Loucy (cell line): ENCODE data around the gene GLG1.

Experiments
- H2AFZ ChIP-seq: fragments of 200-600 bp; sonication (generic); 2 replicates; pipeline ENCODE4 v1.6.0; 2016; ENCODE audit warnings: antibody characterized with exemption, mild to moderate bottlenecking, low read length, moderate library complexity
- H3F3A ChIP-seq: fragments of 200-600 bp; 2 replicates; pipeline ENCODE4 v1.6.0; 2016; ENCODE audit warnings: antibody characterized with exemption, low read depth, mild to moderate bottlenecking
- H3K27me3 ChIP-seq: fragments of 200-600 bp; sonication (generic); 2 replicates; pipeline ENCODE4 v1.6.1; 2014; ENCODE audit warnings: low read length, mild to moderate bottlenecking; ENCODE audit not compliant: insufficient read depth, poor library complexity, severe bottlenecking
- H3K36me3 ChIP-seq: fragments of 200-600 bp; sonication (generic); 2 replicates; pipeline ENCODE4 v1.6.1; 2016; ENCODE audit warnings: low read length; ENCODE audit not compliant: insufficient read depth
- H3K4me1 ChIP-seq: fragments of 200-600 bp; sonication (generic); 2 replicates; pipeline ENCODE4 v1.5.1; 2014; ENCODE audit warnings: low read length, mild to moderate bottlenecking; ENCODE audit not compliant: insufficient read depth, poor library complexity, severe bottlenecking
- H3K4me2 ChIP-seq: fragments of 200-600 bp; sonication (generic); 2 replicates; pipeline ENCODE4 v1.6.0; 2014; ENCODE audit warnings: antibody characterized with exemption, low read length, low read depth, mild to moderate bottlenecking; ENCODE audit not compliant: poor library complexity, severe bottlenecking
- H3K4me3 ChIP-seq: fragments of 200-600 bp; sonication (generic); 2 replicates; pipeline ENCODE4 v1.5.1; 2014; ENCODE audit warnings: low read length, mild to moderate bottlenecking, mixed read lengths; ENCODE audit not compliant: poor library complexity, severe bottlenecking
- H3K79me2 ChIP-seq: fragments of 200-600 bp; sonication (generic); 2 replicates; pipeline ENCODE4 v1.6.1; 2014; ENCODE audit warnings: low read length; ENCODE audit not compliant: insufficient read depth
- H3K9ac ChIP-seq: fragments of 200-600 bp; sonication (generic); 2 replicates; pipeline ENCODE4 v1.6.0; 2014; ENCODE audit warnings: mild to moderate bottlenecking, low read depth, low read length, moderate library complexity; ENCODE audit not compliant: poor library complexity, severe bottlenecking
- H3K9me2 ChIP-seq: fragments of 200-600 bp; sonication (generic); replicated peaks from 2 replicates; pipeline ENCODE4 v1.6.1; 2016; ENCODE audit warnings: low read depth, low read length, mixed read lengths
- H3K9me3 ChIP-seq: fragments of 200-600 bp; sonication (generic); 2 replicates; pipeline ENCODE4 v1.6.1; 2014; ENCODE audit warnings: mild to moderate bottlenecking, antibody characterized with exemption, low read length, low read depth; ENCODE audit not compliant: insufficient read depth
- H4K20me1 ChIP-seq: fragments of 200-600 bp; sonication (generic); 2 replicates; pipeline ENCODE4 v1.6.0; 2014; ENCODE audit warnings: antibody characterized with exemption, low read length, mild to moderate bottlenecking; ENCODE audit not compliant: insufficient read depth, poor library complexity, severe bottlenecking
- CTCF ChIP-seq: fragments of 200-600 bp; sonication (generic); conservative IDR thresholded peaks from 2 replicates; pipeline ENCODE4 v1.5.1; 2014; ENCODE audit warnings: mild to moderate bottlenecking, antibody characterized with exemption, low read length
- EZH2phosphoT487 ChIP-seq: fragments of 200-600 bp; IDR thresholded peaks from 2 replicates; pipeline ENCODE4 v1.6.1; 2018; ENCODE audit warnings: antibody characterized with exemption, mild to moderate bottlenecking, moderate library complexity, borderline replicate concordance

The GLG1 gene

GRCh38 chr16:74450236-74450635 is 156.7 kb downstream of the GLG1 start:
- Histone ChIP-seq H3K4me1 (no peaks in the 10 kb centered on the region), H3K9ac (no peak overlapping the region), H3K9me2 (no peaks in the 10 kb centered on the region), H4K20me1 (no peaks in the 10 kb centered on the region), H3F3A (no peaks in the 10 kb centered on the region), H3K4me3 (no peak overlapping the region), H2AFZ (no peak overlapping the region), H3K36me3 (peaks cover 14% of the 10 kb centered on the region; the same call in 1 of the 2 replicates), H3K27me3 (no peaks in the 10 kb centered on the region), H3K4me2 (no peak overlapping the region), H3K9me3 (no peaks in the 10 kb centered on the region), H3K79me2 (no peaks in the 10 kb centered on the region)
- TF ChIP-seq EZH2phosphoT487, result no peak
- TF ChIP-seq CTCF, result no peak

GRCh38 chr16:74449470-74449869 is 157.4 kb downstream of the GLG1 start:
- Histone ChIP-seq H2AFZ (no peak overlapping the region), H3K9me2 (no peaks in the 10 kb centered on the region), H3K4me2 (no peak overlapping the region), H3K36me3 (peaks cover 14% of the 10 kb centered on the region; the same call in 1 of the 2 replicates), H3F3A (no peaks in the 10 kb centered on the region), H3K79me2 (no peaks in the 10 kb centered on the region), H3K9ac (no peak overlapping the region), H4K20me1 (no peaks in the 10 kb centered on the region), H3K9me3 (no peaks in the 10 kb centered on the region), H3K4me1 (no peaks in the 10 kb centered on the region), H3K27me3 (no peaks in the 10 kb centered on the region), H3K4me3 (no peak overlapping the region)
- no peak for TF ChIP-seq CTCF
- TF ChIP-seq EZH2phosphoT487, result no peak

GRCh38 chr16:74448990-74449389 is 157.9 kb downstream of the GLG1 start:
- Histone ChIP-seq H3K4me2 (no peak overlapping the region), H3K36me3 (peaks cover 14% of the 10 kb centered on the region; the same call in 1 of the 2 replicates), H3K4me3 (no peak overlapping the region), H3K79me2 (no peaks in the 10 kb centered on the region), H3K9me2 (no peaks in the 10 kb centered on the region), H3K27me3 (no peaks in the 10 kb centered on the region), H3K4me1 (no peaks in the 10 kb centered on the region), H3K9ac (no peak overlapping the region), H3K9me3 (no peaks in the 10 kb centered on the region), H4K20me1 (no peaks in the 10 kb centered on the region), H2AFZ (no peak overlapping the region), H3F3A (no peaks in the 10 kb centered on the region)
- TF ChIP-seq CTCF, result no peak
